Endothelial cell of umbilical vein (primary cell): ENCODE results near the gene MACROD2. TPM values are rescaled to one million over a fixed set of nuclear protein-coding genes. Genes with fewer than 3 reads are reported as not detected.

Experiments used
- BruUV-seq: library from RNA; stranded (reverse); fragments of 400-500 nt; replicated peaks from 2 replicates; lab custom pipeline; 2021; lab: Mats Ljungman, UMichigan
- CTCF ChIA-PET: fragments of 300-600, 350-600 bp; sonication (Branson Sonifier 250); formaldehyde crosslinking; loops from one replicate; lab custom pipeline; 2021; ENCODE audit warnings: antibody characterized with exemption, inconsistent platforms; lab: Charles Lee
- POLR2A ChIA-PET: fragments of 300-600, 350-600 bp; sonication (Branson Sonifier 250); formaldehyde crosslinking; loops from one replicate; lab custom pipeline; 2021; ENCODE audit warnings: antibody characterized with exemption, inconsistent platforms; lab: Charles Lee
- DNase-seq: peaks from one replicate; pipeline ENCODE4 v3.0.0-alpha.2; 2011; ENCODE audit warnings: low read depth, low spot score
- FAIRE-seq: peaks from 2 replicates; lab custom pipeline; 2011; peaks lifted over from hg19 to GRCh38; lab: Jason Lieb, UNC
- H2AFZ ChIP-seq: 2 replicates; pipeline ENCODE4 v1.6.0; 2012; ENCODE audit warnings: low read depth, low read length, control low read depth, inconsistent platforms
- H3K27ac ChIP-seq: 2 replicates; pipeline ENCODE4 v1.5.1; 2011; ENCODE audit warnings: low read depth, mild to moderate bottlenecking, control low read depth, low read length, moderate library complexity; ENCODE audit not compliant: insufficient read depth
- H3K27me3 ChIP-seq, 2 experiments: 2 replicates each; pipeline versions ENCODE4 v1.6.0 to v1.6.1; 2011; ENCODE audit warnings: low read length in 2 of 2, mixed read lengths in 1 of 2; ENCODE audit not compliant: control insufficient read depth in 2 of 2, insufficient read depth in 2 of 2
- H3K36me3 ChIP-seq, 2 experiments: 2 replicates in 1 of 2; 3 replicates in 1 of 2; pipeline ENCODE4 v1.5.1; 2011; ENCODE audit warnings: low read length in 2 of 2, mild to moderate bottlenecking in 1 of 2, moderate library complexity in 1 of 2; ENCODE audit not compliant: control insufficient read depth in 2 of 2, insufficient read depth in 2 of 2; ENCODE audit errors: extremely low read depth in 1 of 2
- H3K4me1 ChIP-seq: 3 replicates; pipeline ENCODE4 v1.5.1; 2011; ENCODE audit warnings: mild to moderate bottlenecking, low read length; ENCODE audit not compliant: control insufficient read depth, insufficient read depth; ENCODE audit errors: extremely low read depth
- H3K4me2 ChIP-seq: 2 replicates; pipeline ENCODE4 v1.6.1; 2011; ENCODE audit warnings: low read length, control low read depth, mixed read lengths; ENCODE audit not compliant: insufficient read depth
- H3K4me3 ChIP-seq, 3 experiments: fragments of 200-600 bp in 1 of 3; sonication (generic), shearing (Covaris generic) in 1 of 3; replicated peaks in 1 of 3; 2 replicates each; pipeline ENCODE4 v1.5.1; 2011 to 2016; ENCODE audit warnings: control low read depth in 3 of 3, low read length in 3 of 3, mild to moderate bottlenecking in 2 of 3, inconsistent platforms in 1 of 3, low read depth in 1 of 3, moderate library complexity in 1 of 3; ENCODE audit not compliant: insufficient read depth in 1 of 3
- H3K79me2 ChIP-seq: 2 replicates; pipeline ENCODE4 v1.6.0; 2012; ENCODE audit warnings: low read length, inconsistent platforms; ENCODE audit not compliant: control insufficient read depth, insufficient read depth
- H3K9ac ChIP-seq: replicated peaks from 2 replicates; pipeline ENCODE3; 2011; ENCODE audit warnings: low read length, control low read depth; ENCODE audit not compliant: insufficient read depth; ENCODE audit errors: extremely low read depth
- H3K9me1 ChIP-seq: replicated peaks from 3 replicates; pipeline ENCODE4 v1.6.0; 2011; ENCODE audit warnings: mild to moderate bottlenecking, low read length; ENCODE audit not compliant: control insufficient read depth, insufficient read depth; ENCODE audit errors: extremely low read depth
- H3K9me3 ChIP-seq: replicated peaks from 2 replicates; pipeline ENCODE4 v1.5.1; 2012; ENCODE audit warnings: low read length, inconsistent platforms; ENCODE audit not compliant: control insufficient read depth, insufficient read depth
- H4K20me1 ChIP-seq: replicated peaks from 2 replicates; pipeline ENCODE3; 2011; ENCODE audit warnings: mild to moderate bottlenecking, low read length; ENCODE audit not compliant: control insufficient read depth, insufficient read depth; ENCODE audit errors: extremely low read depth
- EZH2 ChIP-seq: IDR thresholded peaks from 2 replicates; pipeline ENCODE4 v1.6.1; 2012; ENCODE audit warnings: borderline replicate concordance, low read depth, mild to moderate bottlenecking, moderate library complexity, low read length, inconsistent platforms; ENCODE audit not compliant: severe bottlenecking
- FOS ChIP-seq: IDR thresholded peaks from 2 replicates; pipeline ENCODE4 v1.6.1; 2011; ENCODE audit warnings: mild to moderate bottlenecking, low read length, moderate library complexity, borderline replicate concordance; ENCODE audit not compliant: insufficient read depth
- GATA2 ChIP-seq: IDR thresholded peaks from 2 replicates; pipeline ENCODE4 v1.7.0; 2011; ENCODE audit warnings: low read depth, mild to moderate bottlenecking, moderate library complexity, mixed read lengths, low read length; ENCODE audit not compliant: insufficient read length, insufficient read depth
- JUN ChIP-seq: IDR thresholded peaks from 2 replicates; pipeline ENCODE4 v1.6.1; 2011; ENCODE audit warnings: borderline replicate concordance, low read depth; ENCODE audit not compliant: insufficient read length, insufficient read depth
- MYC ChIP-seq: IDR thresholded peaks from one replicate; pipeline ENCODE4 v1.6.1; 2011; ENCODE audit warnings: mild to moderate bottlenecking, low read depth, low read length
- POLR2A ChIP-seq: IDR thresholded peaks from 2 replicates; pipeline ENCODE4 v1.6.1; 2012; ENCODE audit warnings: low read depth, mild to moderate bottlenecking, control low read depth, low read length
- POLR2AphosphoS5 ChIP-seq: IDR thresholded peaks from 2 replicates; pipeline ENCODE4 v1.6.1; 2012; ENCODE audit warnings: low read depth, mild to moderate bottlenecking, control low read depth, low read length, moderate library complexity; ENCODE audit not compliant: insufficient read depth
- dilution Hi-C: fragments of 300-500 bp; cut with MboI; formaldehyde crosslinking; loops from one replicate; pipeline ENCODE4 v1.15.0; 2019; ENCODE audit warnings: low sequenced_read_pairs; ENCODE audit not compliant: extremely low pct_ligation_motif_present
- intact Hi-C: fragments of 100-400 bp; cut with micrococcal nuclease; formaldehyde crosslinking; loops from one replicate; pipeline ENCODE4 v1.10.0; 2022
- polyA plus RNA-seq, 4 experiments: library from polyadenylated mRNA; depleted of rRNA in 3 of 4; stranded (reverse) in 3 of 4; unstranded in 1 of 4; fragments of >200 nt; gene quantifications; 2 replicates each; pipeline versions ENCODE4 v1.2.1 to v1.2.3, GENCODE V29; 2011 to 2012; ENCODE audit warnings: missing spikeins in 1 of 4
- total RNA-seq: library from RNA; stranded (reverse); gene quantifications from 2 replicates; pipeline ENCODE4 v1.2.3, GENCODE V29; 2021
- TF ChIP-seq, protein P1 (sequence below), 2 donors: IDR thresholded peaks; 1 replicate in 1 of 2; 2 replicates in 1 of 2; pipeline ENCODE4 v1.5.1; 2011; ENCODE audit warnings: low read length in 2 of 2, mild to moderate bottlenecking in 2 of 2, moderate library complexity in 2 of 2, control low read depth in 1 of 2, inconsistent platforms in 1 of 2, low read depth in 1 of 2; ENCODE audit not compliant: insufficient read depth in 1 of 2; ENCODE audit errors: extremely low read depth in 1 of 2
- TF ChIP-seq, protein P2 (sequence below): IDR thresholded peaks from 2 replicates; pipeline ENCODE4 v1.6.1; 2011; ENCODE audit not compliant: insufficient read depth, insufficient read length

Gene MACROD2
- total and polyA plus RNA-seq, 2 donors (not counting 3 experiments of a cell fraction or from before 2014, with no cell fraction given): 0.11 to 0.73 TPM

DNA sequence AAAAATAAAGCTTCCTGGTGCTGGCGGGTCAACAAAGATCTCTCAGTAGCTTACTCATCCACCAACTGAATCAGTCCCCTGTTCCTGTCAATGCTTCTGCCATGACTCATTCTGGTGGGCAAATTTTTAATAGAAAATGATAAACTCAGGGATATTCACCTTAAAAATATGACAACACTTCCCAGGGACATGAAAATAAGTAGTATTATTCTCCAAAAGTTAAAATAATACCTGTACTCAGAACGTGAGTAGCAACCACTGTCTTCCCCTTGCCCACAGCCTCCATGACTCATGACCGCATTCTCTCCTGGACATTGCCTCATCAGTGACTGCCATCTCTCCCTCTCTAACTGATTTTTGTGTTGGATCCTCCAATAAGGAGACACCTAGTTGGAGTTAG lies 2025.7 kb downstream of the MACROD2 start:
- Histone ChIP-seq H3K36me3 (no peaks in the 10 kb centered on the region), H3K79me2 (no peaks in the 10 kb centered on the region), H3K27ac (no peak overlapping the region), H4K20me1 (no peaks in the 10 kb centered on the region), H3K4me1 (no peaks in the 10 kb centered on the region), H3K4me2 (no peak overlapping the region), H3K9ac (no peak overlapping the region), H3K4me3 (no peak overlapping the region), H2AFZ (no peak overlapping the region), H3K9me1 (no peaks in the 10 kb centered on the region), H3K9me3 (no peaks in the 10 kb centered on the region), H3K27me3 (no peaks in the 10 kb centered on the region)
- dilution Hi-C loops (no loop called here), intact Hi-C loops (no loop called here)
- ChIA-PET CTCF (no interaction called here), POLR2A (no interaction called here)
- no TSS peak for BruUV-seq
- TF ChIP-seq FOS (no peak), MYC (no peak), EZH2 (no peak), POLR2AphosphoS5 (no peak), GATA2 (no peak), POLR2A (no peak), JUN (no peak)
- TF ChIP-seq, protein P1, sequence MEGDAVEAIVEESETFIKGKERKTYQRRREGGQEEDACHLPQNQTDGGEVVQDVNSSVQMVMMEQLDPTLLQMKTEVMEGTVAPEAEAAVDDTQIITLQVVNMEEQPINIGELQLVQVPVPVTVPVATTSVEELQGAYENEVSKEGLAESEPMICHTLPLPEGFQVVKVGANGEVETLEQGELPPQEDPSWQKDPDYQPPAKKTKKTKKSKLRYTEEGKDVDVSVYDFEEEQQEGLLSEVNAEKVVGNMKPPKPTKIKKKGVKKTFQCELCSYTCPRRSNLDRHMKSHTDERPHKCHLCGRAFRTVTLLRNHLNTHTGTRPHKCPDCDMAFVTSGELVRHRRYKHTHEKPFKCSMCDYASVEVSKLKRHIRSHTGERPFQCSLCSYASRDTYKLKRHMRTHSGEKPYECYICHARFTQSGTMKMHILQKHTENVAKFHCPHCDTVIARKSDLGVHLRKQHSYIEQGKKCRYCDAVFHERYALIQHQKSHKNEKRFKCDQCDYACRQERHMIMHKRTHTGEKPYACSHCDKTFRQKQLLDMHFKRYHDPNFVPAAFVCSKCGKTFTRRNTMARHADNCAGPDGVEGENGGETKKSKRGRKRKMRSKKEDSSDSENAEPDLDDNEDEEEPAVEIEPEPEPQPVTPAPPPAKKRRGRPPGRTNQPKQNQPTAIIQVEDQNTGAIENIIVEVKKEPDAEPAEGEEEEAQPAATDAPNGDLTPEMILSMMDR (IDR thresholded peaks at IDR 0.05; ENCODE audit: extremely low read depth in 1 of 2, insufficient read depth in 1 of 2, low read depth in 1 of 2, low read length in 2 of 2): no peak
- TF ChIP-seq, protein P2, sequence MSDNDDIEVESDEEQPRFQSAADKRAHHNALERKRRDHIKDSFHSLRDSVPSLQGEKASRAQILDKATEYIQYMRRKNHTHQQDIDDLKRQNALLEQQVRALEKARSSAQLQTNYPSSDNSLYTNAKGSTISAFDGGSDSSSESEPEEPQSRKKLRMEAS: no peak
- no peak for DNase-seq
- FAIRE-seq: no peak
